Measurements from ENCODE around the gene PRKAG1. TPM values are rescaled to one million over a fixed set of nuclear protein-coding genes. Genes with fewer than 3 reads are reported as not detected.

Gene PRKAG1
- total RNA-seq, 1 donor from 2014 or later = 47.1 TPM

- no peak for DNase-seq (ENCODE audit: low read depth)
- no peaks in the 10 kb centered on the region for H3K36me3 ChIP-seq (ENCODE audit: insufficient read depth, low read length)
- no peak overlapping the region for H3K9ac ChIP-seq (ENCODE audit: low read length)
- H3K4me3 ChIP-seq (ENCODE audit: insufficient read depth, low read depth, low read length) = no peak overlapping the region
- Mint-ChIP-seq H3K36me3 (ENCODE audit: low read depth, unreplicated experiment) (no peaks in the 10 kb centered on the region), H3K4me1 (ENCODE audit: low read depth, unreplicated experiment) (no peaks in the 10 kb centered on the region), H3K4me3 (ENCODE audit: unreplicated experiment) (no peak overlapping the region), H3K27me3 (ENCODE audit: low read depth, unreplicated experiment) (peaks cover 85% of the 10 kb centered on the region), H3K9me3 (ENCODE audit: unreplicated experiment) (peaks cover 14% of the 10 kb centered on the region), H3K27ac (ENCODE audit: unreplicated experiment) (peak overlapping the region; percentile 41)
- no peak overlapping the region for H2AFZ ChIP-seq (ENCODE audit: low read depth, low read length)
- peaks cover 36% of the 10 kb centered on the region for H4K20me1 ChIP-seq (ENCODE audit: insufficient read depth, low read length)
- H3K9me3 ChIP-seq (ENCODE audit: insufficient read depth, low read depth, low read length) = peaks cover 7% of the 10 kb centered on the region
- peaks cover 35% of the 10 kb centered on the region for H3K4me1 ChIP-seq (ENCODE audit: insufficient read depth, low read length)
- peak; percentile 88 for TF ChIP-seq EZH2 (IDR thresholded peaks at IDR 0.05; ENCODE audit: insufficient read depth, low read length)
- no peak for TF ChIP-seq CTCF (IDR thresholded peaks at IDR 0.05; ENCODE audit: insufficient read depth, low read depth, low read length)
- no peaks in the 10 kb centered on the region for H3K79me2 ChIP-seq (ENCODE audit: insufficient read depth, low read length)
- peaks cover 90% of the 10 kb centered on the region for H3K27me3 ChIP-seq (ENCODE audit: insufficient read depth, low read length)
- no peak overlapping the region for H3K27ac ChIP-seq (ENCODE audit: low read depth, low read length)
- H3K4me2 ChIP-seq (ENCODE audit: low read length) = peak overlapping the region; percentile 45
- no peak for FAIRE-seq
Measured at GRCh38 chr12:48979602-48980388, 38.8 kb downstream of the PRKAG1 start.

- Mint-ChIP-seq H3K4me3 (ENCODE audit: unreplicated experiment) (no peak overlapping the region), H3K27me3 (ENCODE audit: low read depth, unreplicated experiment) (peaks cover 85% of the 10 kb centered on the region), H3K36me3 (ENCODE audit: low read depth, unreplicated experiment) (no peaks in the 10 kb centered on the region), H3K27ac (ENCODE audit: unreplicated experiment) (peak overlapping the region; percentile 34), H3K4me1 (ENCODE audit: low read depth, unreplicated experiment) (no peaks in the 10 kb centered on the region), H3K9me3 (ENCODE audit: unreplicated experiment) (peaks cover 14% of the 10 kb centered on the region)
- Histone ChIP-seq H3K9ac (ENCODE audit: low read length) (no peak overlapping the region), H3K4me3 (ENCODE audit: insufficient read depth, low read depth, low read length) (no peak overlapping the region), H2AFZ (ENCODE audit: low read depth, low read length) (peak overlapping the region; percentile 34), H3K79me2 (ENCODE audit: insufficient read depth, low read length) (no peaks in the 10 kb centered on the region), H3K36me3 (ENCODE audit: insufficient read depth, low read length) (no peaks in the 10 kb centered on the region), H3K4me2 (ENCODE audit: low read length) (peak overlapping the region; percentile 45), H3K27ac (ENCODE audit: low read depth, low read length) (no peak overlapping the region), H3K9me3 (ENCODE audit: insufficient read depth, low read depth, low read length) (peaks cover 7% of the 10 kb centered on the region), H3K27me3 (ENCODE audit: insufficient read depth, low read length) (peaks cover 90% of the 10 kb centered on the region), H4K20me1 (ENCODE audit: insufficient read depth, low read length) (peaks cover 32% of the 10 kb centered on the region), H3K4me1 (ENCODE audit: insufficient read depth, low read length) (peaks cover 43% of the 10 kb centered on the region)
- TF ChIP-seq CTCF (IDR thresholded peaks at IDR 0.05; ENCODE audit: insufficient read depth, low read depth, low read length) = no peak
- TF ChIP-seq EZH2 (IDR thresholded peaks at IDR 0.05; ENCODE audit: insufficient read depth, low read length) = peak; percentile 71
- FAIRE-seq (no peak), DNase-seq (ENCODE audit: low read depth) (no peak)
Measured at GRCh38 chr12:48978741-48979601, 39.6 kb downstream of the PRKAG1 start.

Data from astrocyte (in vitro differentiated cells and primary cell).